Measurements from ENCODE around the gene FRMPD4.

The FRMPD4 gene

DNA sequence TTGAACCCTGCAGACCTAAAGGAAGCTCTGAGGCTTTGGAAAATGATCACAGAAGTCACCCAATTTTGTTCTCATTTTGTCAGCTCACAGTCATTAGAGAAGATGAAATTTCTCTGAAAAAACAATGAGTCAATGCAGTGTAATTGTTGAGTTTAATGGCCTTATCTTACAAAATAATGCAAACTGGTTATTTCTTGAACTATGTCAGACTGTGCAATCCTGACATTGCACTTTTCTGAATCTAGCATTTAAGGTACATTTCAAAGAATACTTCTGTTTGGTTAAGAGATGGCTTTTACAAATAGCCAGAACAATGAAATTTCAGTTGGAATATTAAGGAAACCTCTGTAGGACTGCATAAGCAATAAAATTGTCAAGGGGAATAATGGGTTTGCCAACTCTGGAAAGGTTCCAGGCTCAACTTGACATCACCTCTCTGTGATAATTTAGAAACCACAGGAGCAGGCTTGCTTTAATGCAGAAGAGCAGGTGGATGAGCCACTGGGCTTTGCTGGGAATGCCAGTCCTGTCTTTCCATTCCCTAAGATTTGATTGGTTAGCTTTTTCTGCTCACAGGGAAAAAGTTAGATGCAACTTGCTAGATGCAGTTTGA lies 222.8 kb downstream of the FRMPD4 start:
- DNase-seq (ENCODE audit: low spot score): peak; percentile 1

GRCh38 chrX:12363216-12363615 lies 224.9 kb downstream of the FRMPD4 start:
- no peak for DNase-seq (ENCODE audit: low spot score)
- FAIRE-seq: no peak

More for the DNA sequence above, 222.8 kb downstream of the FRMPD4 start:
- FAIRE-seq: no peak

GRCh38 chrX:12366440-12366839 lies 228.2 kb downstream of the FRMPD4 start:
- DNase-seq (ENCODE audit: low spot score) (no peak), FAIRE-seq (no peak)

DNA sequence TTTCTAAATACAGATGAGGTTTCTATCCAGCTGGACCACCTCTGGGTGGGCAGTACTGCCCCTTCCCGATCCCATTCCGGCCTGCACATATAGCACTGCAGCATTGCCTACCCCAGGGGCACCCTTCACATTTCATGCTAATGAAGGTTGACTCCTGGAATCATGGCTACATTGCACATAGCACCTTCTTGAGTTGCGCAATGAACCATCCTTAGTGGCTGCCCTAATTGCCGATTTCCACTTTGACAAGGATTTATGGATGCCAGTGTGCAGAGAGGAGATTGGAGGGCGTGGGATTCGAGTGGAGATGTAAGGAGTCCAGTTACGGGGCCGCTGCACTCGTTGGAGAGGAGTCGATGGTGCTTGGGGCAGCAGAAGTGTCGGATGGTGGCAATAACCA lies 229.0 kb downstream of the FRMPD4 start:
- FAIRE-seq: no peak
- no peak for DNase-seq (ENCODE audit: low spot score)

- FAIRE-seq (no peak), DNase-seq (ENCODE audit: low spot score) (no peak)
Observed at GRCh38 chrX:12370497-12370986, 232.3 kb downstream of the FRMPD4 start.

- no peak for FAIRE-seq
- peak; percentile 17 for DNase-seq (ENCODE audit: low spot score)
Observed at GRCh38 chrX:12372111-12372510, 233.8 kb downstream of the FRMPD4 start.

DNA sequence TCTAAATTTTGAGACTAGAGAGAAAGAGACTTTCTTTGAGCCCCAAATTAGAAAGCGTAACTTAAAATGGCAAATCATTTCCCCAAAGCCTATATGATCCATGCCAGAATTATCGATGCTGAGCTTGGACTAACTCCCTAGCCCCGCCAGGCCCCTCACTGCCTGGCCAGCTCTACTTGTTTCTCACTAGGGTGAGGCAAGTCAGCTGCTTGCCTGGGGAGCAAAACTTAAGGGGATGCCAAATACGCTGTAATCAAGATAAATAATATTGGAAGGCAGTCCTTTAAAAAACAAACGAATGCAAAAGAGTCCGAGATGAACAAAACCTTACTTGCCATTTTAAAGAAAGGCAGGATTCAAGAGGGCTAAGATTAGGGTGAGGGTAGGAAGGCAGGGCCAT lies 236.0 kb downstream of the FRMPD4 start:
- no peak for DNase-seq (ENCODE audit: low spot score)
- no peak for FAIRE-seq

DNA sequence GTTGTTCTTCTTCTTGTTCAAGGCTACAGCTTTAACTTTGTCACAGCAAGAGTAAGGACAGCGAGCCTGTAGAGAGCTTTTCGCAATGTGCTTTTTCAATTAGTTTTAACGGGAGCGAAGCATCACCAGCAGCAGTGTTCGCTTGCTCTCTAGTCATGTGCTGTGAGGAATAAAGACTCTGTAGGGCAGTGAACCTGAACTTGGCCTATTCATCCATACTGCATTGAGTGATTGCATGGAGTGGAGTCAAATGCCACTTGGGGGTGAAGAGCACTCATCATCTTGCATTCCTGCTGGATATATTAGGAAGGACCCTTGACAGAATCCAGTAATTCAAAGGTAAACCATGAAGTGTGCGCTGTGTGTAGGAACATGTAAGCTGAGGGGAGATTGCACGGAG lies 240.0 kb downstream of the FRMPD4 start:
- FAIRE-seq (no peak), DNase-seq (ENCODE audit: low spot score) (no peak)

DNA sequence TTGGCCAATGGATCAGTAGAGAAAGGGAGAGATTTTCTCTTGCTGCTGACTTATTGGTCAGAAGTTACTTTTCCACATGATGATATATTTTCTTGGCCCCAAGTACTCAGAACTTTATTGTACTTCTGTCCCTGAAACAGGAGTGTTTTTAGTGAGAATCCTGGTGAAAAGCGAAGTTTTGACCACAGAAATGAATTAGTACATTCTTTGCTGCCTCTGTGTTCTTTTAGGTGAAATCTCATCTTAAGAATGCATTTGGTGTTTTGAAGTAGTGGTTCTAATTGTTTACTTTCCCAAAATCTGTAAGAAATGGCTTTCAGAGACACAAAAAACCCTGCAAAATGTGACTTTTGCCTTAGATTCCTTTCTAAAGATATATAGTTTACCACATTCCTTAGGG lies 240.4 kb downstream of the FRMPD4 start:
- DNase-seq (ENCODE audit: low spot score): no peak
- FAIRE-seq: no peak

GRCh38 chrX:12379671-12380070 lies 241.4 kb downstream of the FRMPD4 start:
- FAIRE-seq: no peak

DNA sequence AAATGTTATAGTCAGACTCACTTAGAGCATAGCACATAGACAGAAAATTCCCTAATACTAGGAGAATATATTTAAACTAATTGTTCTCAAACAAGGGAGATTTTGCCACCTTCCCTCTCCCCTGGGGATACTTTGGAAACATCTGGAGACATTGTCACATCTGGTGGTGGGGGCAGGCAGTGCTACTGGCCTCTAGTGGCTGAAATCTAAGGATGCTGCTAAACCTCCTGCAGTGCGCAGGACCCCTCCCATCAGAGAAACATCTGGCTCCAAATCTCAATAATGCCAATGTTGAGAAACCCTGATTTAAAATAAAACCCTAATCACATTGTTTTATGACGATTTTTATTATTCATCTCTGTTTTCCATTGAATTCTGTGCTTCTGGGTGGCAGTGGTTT lies 244.9 kb downstream of the FRMPD4 start:
- peak; percentile 1 for DNase-seq (ENCODE audit: low spot score)

More at GRCh38 chrX:12379671-12380070, 241.4 kb downstream of the FRMPD4 start:
- DNase-seq (ENCODE audit: low spot score): no peak

GRCh38 chrX:12390301-12390700 lies 252.0 kb downstream of the FRMPD4 start:
- DNase-seq (ENCODE audit: low spot score) (no peak), FAIRE-seq (no peak)

More for the DNA sequence above, 244.9 kb downstream of the FRMPD4 start:
- FAIRE-seq: no peak

GRCh38 chrX:12396584-12396983 lies 258.3 kb downstream of the FRMPD4 start:
- no peak for DNase-seq (ENCODE audit: low spot score)
- FAIRE-seq: no peak

DNA sequence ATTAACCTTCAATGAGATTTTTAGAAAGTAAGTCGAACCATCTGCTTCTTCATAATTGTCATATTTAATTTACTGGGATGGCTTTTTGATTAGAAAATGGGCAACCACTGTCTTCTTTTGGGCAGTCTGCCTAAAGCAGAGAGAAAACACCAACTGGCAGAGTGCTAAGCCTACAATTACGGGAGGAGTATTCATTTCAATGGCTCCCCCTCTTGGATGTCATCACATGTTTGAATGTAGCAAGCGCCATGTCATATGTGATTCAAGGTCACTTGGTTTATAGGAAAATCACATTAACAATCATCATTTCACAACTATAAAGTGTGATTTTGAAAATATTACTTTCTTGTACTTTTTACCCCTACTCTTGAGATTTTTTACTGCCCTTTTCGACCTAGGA lies 261.9 kb downstream of the FRMPD4 start:
- no peak for FAIRE-seq

DNA sequence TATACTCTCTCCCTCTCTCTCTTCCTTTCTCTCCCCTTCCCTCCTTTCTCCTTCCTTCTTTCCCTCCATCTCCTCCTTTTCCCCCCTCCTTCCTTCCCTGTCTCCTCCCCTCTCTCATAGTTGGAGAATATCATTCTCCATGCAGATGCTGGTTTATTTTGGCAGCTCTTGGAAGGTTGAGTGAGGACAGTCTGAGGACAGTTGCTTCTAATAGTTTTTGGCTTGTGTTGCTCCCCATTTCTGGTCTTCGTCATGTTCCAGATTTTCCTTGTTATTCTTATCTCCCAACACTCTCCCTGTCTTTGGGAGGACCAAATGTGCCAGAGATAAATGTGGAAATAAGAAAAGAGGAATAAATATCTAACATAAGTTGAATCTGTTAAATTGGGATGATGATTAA lies 263.0 kb downstream of the FRMPD4 start:
- DNase-seq (ENCODE audit: low spot score) (no peak), FAIRE-seq (no peak)

More for the DNA sequence above, 261.9 kb downstream of the FRMPD4 start:
- DNase-seq (ENCODE audit: low spot score): no peak

DNA sequence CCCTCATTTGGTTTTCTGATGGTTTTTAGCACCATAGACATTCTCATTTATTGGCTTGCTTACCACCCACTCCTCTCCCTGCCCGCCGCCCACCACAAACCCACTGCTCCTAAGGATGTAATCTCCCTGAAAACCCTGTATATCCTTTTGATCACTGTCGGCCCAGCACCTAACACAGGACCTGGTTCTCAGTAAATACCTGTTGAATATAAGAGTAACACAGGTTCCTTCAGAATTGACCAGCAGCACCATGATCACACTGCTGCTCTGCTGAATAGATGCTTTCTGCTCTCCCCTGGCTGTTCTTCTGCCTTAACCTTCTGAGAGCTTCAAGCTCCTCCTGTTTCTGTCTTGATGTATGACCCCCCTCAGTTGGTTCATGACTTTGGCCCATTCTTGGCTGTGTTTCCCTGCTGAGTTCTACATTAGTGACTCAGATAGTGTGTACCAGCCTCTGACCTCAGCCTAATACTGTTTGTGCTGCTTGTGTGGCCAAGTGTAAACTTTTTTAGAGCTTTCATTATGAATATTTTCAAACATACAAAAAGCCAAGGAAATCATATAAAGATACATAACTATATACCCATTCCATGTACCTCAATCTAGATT lies 265.3 kb downstream of the FRMPD4 start:
- DNase-seq (ENCODE audit: low spot score) (no peak), FAIRE-seq (no peak)

DNA sequence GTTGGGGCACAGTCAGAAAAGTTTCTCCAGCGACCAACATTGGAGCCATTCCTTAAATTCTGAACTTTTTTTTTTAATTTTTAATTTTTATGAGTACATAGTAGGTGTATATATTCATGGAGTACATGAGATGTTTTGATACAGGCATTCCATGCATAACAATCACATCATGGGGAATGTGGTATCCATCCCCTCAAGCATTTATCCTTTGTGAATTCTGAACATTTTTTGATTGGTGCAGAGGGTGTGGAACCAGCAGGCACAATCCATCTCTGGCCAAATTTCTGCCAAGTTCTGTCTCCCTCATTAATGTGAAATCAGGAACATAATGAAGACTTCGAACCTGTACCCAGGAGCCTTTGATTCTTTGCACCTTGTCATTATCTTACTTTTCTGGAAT lies 267.0 kb downstream of the FRMPD4 start:
- DNase-seq (ENCODE audit: low spot score) (no peak), FAIRE-seq (no peak)

DNA sequence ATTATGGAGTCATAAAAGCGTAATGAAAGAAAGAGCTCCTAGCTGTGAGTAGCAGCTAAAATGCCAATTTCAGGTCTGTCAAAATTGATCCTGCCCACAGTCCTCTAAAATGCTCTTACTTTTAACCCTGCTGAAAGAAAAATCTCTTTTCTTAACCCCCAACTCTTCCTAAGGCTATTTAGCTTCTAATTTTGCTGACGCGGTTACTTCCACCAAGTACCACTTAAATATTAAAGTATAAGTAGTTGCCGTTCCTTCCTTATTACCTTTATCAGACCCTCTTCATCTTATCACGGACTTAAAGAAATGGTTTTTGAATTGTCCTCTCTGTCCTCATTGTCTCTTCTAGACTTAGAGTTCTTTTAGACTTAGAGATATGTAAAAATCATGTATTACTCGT lies 272.2 kb downstream of the FRMPD4 start:
- FAIRE-seq (no peak), DNase-seq (ENCODE audit: low spot score) (no peak)

DNA sequence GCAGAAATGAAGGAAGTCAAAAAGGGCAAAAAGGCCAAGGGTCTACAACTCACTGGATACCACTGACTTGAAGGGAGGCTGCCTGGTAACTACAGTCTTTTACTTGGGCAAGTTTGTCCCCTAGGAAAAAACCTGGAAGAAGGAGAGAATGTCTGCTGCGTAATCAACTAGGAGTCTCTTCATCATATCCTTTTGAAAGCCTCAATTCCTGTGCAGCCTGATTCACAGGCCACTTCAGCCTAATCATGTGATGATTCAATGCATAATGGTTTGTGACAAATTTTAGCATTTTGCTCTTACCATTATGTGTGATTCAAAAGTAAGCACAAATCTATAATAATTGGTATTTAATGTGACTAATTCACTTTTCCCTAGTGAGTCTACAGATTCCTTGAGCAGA lies 273.6 kb downstream of the FRMPD4 start:
- FAIRE-seq (no peak), DNase-seq (ENCODE audit: low spot score) (no peak)

GRCh38 chrX:12412561-12412960 lies 274.3 kb downstream of the FRMPD4 start:
- FAIRE-seq: no peak

DNA sequence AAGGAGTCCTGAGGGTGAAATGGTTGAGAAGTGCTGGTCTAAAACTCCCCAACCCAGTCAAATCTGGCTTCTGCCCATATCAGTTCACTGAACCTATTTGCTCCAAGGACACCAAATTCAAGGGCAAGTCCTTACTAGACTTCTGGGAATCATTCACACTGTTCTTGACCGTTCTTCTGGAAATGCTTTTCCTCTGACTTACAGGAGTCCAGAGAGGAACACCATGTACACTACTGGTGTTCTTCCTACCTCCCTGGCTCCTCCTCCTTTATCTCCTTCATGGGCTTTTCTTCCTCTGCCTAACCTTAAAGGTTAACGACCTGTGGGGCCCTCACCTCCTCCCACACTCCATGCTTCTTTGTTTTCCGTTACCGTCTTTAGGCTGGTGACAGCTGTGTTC lies 281.3 kb downstream of the FRMPD4 start:
- no peak for DNase-seq (ENCODE audit: low spot score)
- no peak for FAIRE-seq

More at GRCh38 chrX:12412561-12412960, 274.3 kb downstream of the FRMPD4 start:
- no peak for DNase-seq (ENCODE audit: low spot score)

GRCh38 chrX:12421918-12422317 lies 283.6 kb downstream of the FRMPD4 start:
- FAIRE-seq: no peak
- no peak for DNase-seq (ENCODE audit: low spot score)

- DNase-seq (ENCODE audit: low spot score) (no peak), FAIRE-seq (no peak)
Observed at GRCh38 chrX:12423346-12423745, 285.1 kb downstream of the FRMPD4 start.

All from urothelium cell line (cell line).